Caco-2 (cell line): ENCODE results near the gene CMTM7. TPM values are rescaled to one million over a fixed set of nuclear protein-coding genes. Genes with fewer than 3 reads are reported as not detected.

Experiments used
- BruUV-seq: library from RNA; stranded (reverse); fragments of 400-500 nt; replicated peaks from 2 replicates; lab custom pipeline; 2021; lab: Mats Ljungman, UMichigan
- CTCF ChIA-PET: fragments of 300-600 bp; sonication (Branson Sonifier 250); formaldehyde crosslinking; loops from one replicate; lab custom pipeline; 2022; ENCODE audit warnings: antibody characterized with exemption; lab: Charles Lee
- POLR2A ChIA-PET: fragments of 300-600 bp; sonication (Branson Sonifier 250); formaldehyde crosslinking; loops from one replicate; lab custom pipeline; 2022; ENCODE audit warnings: antibody characterized with exemption; lab: Charles Lee
- DNase-seq, 2 experiments: peaks; one replicate each; pipeline versions ENCODE4 v3.0.0 to v3.0.0-alpha.2; 2020 to 2022
- H3K27me3 ChIP-seq: replicated peaks from 2 replicates; pipeline ENCODE4 v1.6.0; 2011; ENCODE audit warnings: low read length; ENCODE audit not compliant: control insufficient read depth, insufficient read depth
- H3K36me3 ChIP-seq: 2 replicates; pipeline ENCODE4 v1.5.1; 2011; ENCODE audit warnings: low read length; ENCODE audit not compliant: control insufficient read depth, insufficient read depth
- H3K4me1 ChIP-seq: fragments of 250-450 bp; sonication (Bioruptor Pico); 2 replicates; pipeline ENCODE4 v1.5.1; 2020; ENCODE audit warnings: mild to moderate bottlenecking
- H3K4me3 ChIP-seq: 2 replicates; pipeline ENCODE4 v1.5.1; 2011; ENCODE audit warnings: low read depth, mild to moderate bottlenecking, control low read depth, low read length
- H3K9me3 ChIP-seq: fragments of 250-450 bp; sonication (Bioruptor Pico); 2 replicates; pipeline ENCODE4 v1.5.1; 2020; ENCODE audit warnings: mild to moderate bottlenecking, moderate library complexity
- H3K27ac Mint-ChIP-seq: one replicate; pipeline ENCODE4 v1.8.0; 2022; ENCODE audit warnings: mixed read lengths; ENCODE audit not compliant: unreplicated experiment
- H3K27me3 Mint-ChIP-seq: one replicate; pipeline ENCODE4 v1.8.0; 2022; ENCODE audit warnings: mixed read lengths; ENCODE audit not compliant: insufficient read depth, unreplicated experiment
- H3K36me3 Mint-ChIP-seq: one replicate; pipeline ENCODE4 v1.8.0; 2022; ENCODE audit warnings: mild to moderate bottlenecking, mixed read lengths; ENCODE audit not compliant: insufficient read depth, unreplicated experiment
- H3K4me1 Mint-ChIP-seq: one replicate; pipeline ENCODE4 v1.8.0; 2022; ENCODE audit warnings: low read depth, mixed read lengths; ENCODE audit not compliant: unreplicated experiment
- H3K4me3 Mint-ChIP-seq: one replicate; pipeline ENCODE4 v1.8.0; 2022; ENCODE audit warnings: mild to moderate bottlenecking, moderate library complexity, mixed read lengths; ENCODE audit not compliant: unreplicated experiment
- H3K9me3 Mint-ChIP-seq: one replicate; pipeline ENCODE4 v1.8.0; 2022; ENCODE audit warnings: mixed read lengths; ENCODE audit not compliant: unreplicated experiment
- CTCF ChIP-seq, 2 experiments: fragments of 200-600 bp in 1 of 2; IDR thresholded peaks; 1 replicate in 1 of 2; 2 replicates in 1 of 2; pipeline versions ENCODE4 v1.5.1 to v1.8.0; 2011 to 2022; ENCODE audit warnings: antibody characterized with exemption in 1 of 2, control low read depth in 1 of 2, inconsistent platforms in 1 of 2, low read depth in 1 of 2, low read length in 1 of 2, mild to moderate bottlenecking in 1 of 2, moderate library complexity in 1 of 2; ENCODE audit not compliant: insufficient read depth in 1 of 2, severe bottlenecking in 1 of 2, unreplicated experiment in 1 of 2
- intact Hi-C: fragments of 100-400 bp; cut with micrococcal nuclease; formaldehyde crosslinking; loops from one replicate; pipeline ENCODE4 v1.10.0; 2022; ENCODE audit not compliant: unreplicated experiment
- total RNA-seq: library from RNA; stranded (reverse); gene quantifications from 2 replicates; pipeline ENCODE4 v1.2.3, GENCODE V29; 2022

The CMTM7 gene
- total RNA-seq, 1 experiment from 2014 or later, result 27.0 TPM

GRCh38 chr3:32455609-32456428, 64.2 kb downstream of the CMTM7 start:
- intact Hi-C loops, result no loop called here
- no peaks in the 10 kb centered on the region for H3K4me1 ChIP-seq
- Mint-ChIP-seq H3K27ac (no peak overlapping the region), H3K4me1 (no peaks in the 10 kb centered on the region), H3K27me3 (no peaks in the 10 kb centered on the region), H3K36me3 (peaks cover 26% of the 10 kb centered on the region), H3K4me3 (no peak overlapping the region), H3K9me3 (no peaks in the 10 kb centered on the region)
- CTCF ChIA-PET, result no interaction called here
- no TSS peak for BruUV-seq
- H3K9me3 ChIP-seq, result no peaks in the 10 kb centered on the region
- H3K36me3 ChIP-seq, result peaks cover 1% of the 10 kb centered on the region; the same call in 1 of the 2 replicates
- no peak for TF ChIP-seq CTCF (IDR thresholded peaks at IDR 0.05; ENCODE audit: insufficient read depth in 1 of 2, low read depth in 1 of 2, low read length in 1 of 2, severe bottlenecking in 1 of 2, unreplicated experiment in 1 of 2)
- no peaks in the 10 kb centered on the region for H3K27me3 ChIP-seq
- POLR2A ChIA-PET, result no interaction called here
- no peak overlapping the region for H3K4me3 ChIP-seq
- no peak for DNase-seq

- TF ChIP-seq CTCF (IDR thresholded peaks at IDR 0.05; ENCODE audit: insufficient read depth in 1 of 2, low read depth in 1 of 2, low read length in 1 of 2, severe bottlenecking in 1 of 2, unreplicated experiment in 1 of 2), result no peak
- Histone ChIP-seq H3K4me3 (no peak overlapping the region), H3K36me3 (peaks cover 1% of the 10 kb centered on the region; the same call in 1 of the 2 replicates), H3K27me3 (no peaks in the 10 kb centered on the region), H3K4me1 (peaks cover 4% of the 10 kb centered on the region), H3K9me3 (no peaks in the 10 kb centered on the region)
- Mint-ChIP-seq H3K4me1 (no peaks in the 10 kb centered on the region), H3K27me3 (no peaks in the 10 kb centered on the region), H3K4me3 (no peak overlapping the region), H3K9me3 (no peaks in the 10 kb centered on the region), H3K27ac (no peak overlapping the region), H3K36me3 (peaks cover 29% of the 10 kb centered on the region)
- intact Hi-C loops, result no loop called here
- BruUV-seq, result no TSS peak
- ChIA-PET POLR2A (no interaction called here), CTCF (no interaction called here)
- no peak for DNase-seq
Measured at GRCh38 chr3:32456429-32457130, 64.9 kb downstream of the CMTM7 start.

GRCh38 chr3:32457971-32458471, 66.4 kb downstream of the CMTM7 start:
- Mint-ChIP-seq H3K27ac (no peak overlapping the region), H3K4me1 (no peaks in the 10 kb centered on the region), H3K9me3 (no peaks in the 10 kb centered on the region), H3K27me3 (no peaks in the 10 kb centered on the region), H3K36me3 (peaks cover 29% of the 10 kb centered on the region), H3K4me3 (no peak overlapping the region)
- intact Hi-C loops, result no loop called here
- Histone ChIP-seq H3K36me3 (peaks cover 1% of the 10 kb centered on the region; the same call in 1 of the 2 replicates), H3K27me3 (no peaks in the 10 kb centered on the region), H3K9me3 (no peaks in the 10 kb centered on the region), H3K4me3 (no peak overlapping the region), H3K4me1 (peaks cover 17% of the 10 kb centered on the region)
- BruUV-seq, result no TSS peak
- ChIA-PET CTCF (no interaction called here), POLR2A (interaction anchor here (0.5 kb wide), 1 partner anchor 42 kb away, joined by 4 read pairs; no protein-coding TSS in a partner anchor)
- TF ChIP-seq CTCF (IDR thresholded peaks at IDR 0.05; ENCODE audit: insufficient read depth in 1 of 2, low read depth in 1 of 2, low read length in 1 of 2, severe bottlenecking in 1 of 2, unreplicated experiment in 1 of 2), result no peak
- no peak for DNase-seq
